Activated CD4-positive, alpha-beta T cell treated with anti-CD3 and anti-CD28 coated beads, Interleukin-2, amount 10 ng/mL, durations not matched to agents 7 days and 5 days (primary cell): Measurements from ENCODE around the gene TSSK3. TPM values are rescaled to one million over a fixed set of nuclear protein-coding genes. Genes with fewer than 3 reads are reported as not detected.
"Not testable (repeated sequence)": the region's sequence is repeated elsewhere in the genome, so short reads cannot be mapped to it uniquely, and the experiment has no call there.

Experiments
- CTCF ChIA-PET: fragments of 350-600 bp; sonication (Branson Sonifier 250); formaldehyde crosslinking; loops from one replicate; lab custom pipeline; 2021; ENCODE audit warnings: antibody characterized with exemption; lab: Charles Lee
- POLR2A ChIA-PET: fragments of 350-600 bp; sonication (Branson Sonifier 250); formaldehyde crosslinking; loops from one replicate; lab custom pipeline; 2021; ENCODE audit warnings: antibody characterized with exemption; lab: Charles Lee
- DNase-seq: peaks from one replicate; pipeline ENCODE4 v3.0.0-alpha.2; 2020
- H3K27ac Mint-ChIP-seq: one replicate; pipeline ENCODE4 v1.8.0; 2021; ENCODE audit warnings: mild to moderate bottlenecking, moderate library complexity, mixed read lengths
- H3K27me3 Mint-ChIP-seq: one replicate; pipeline ENCODE4 v1.8.0; 2021; ENCODE audit warnings: mixed read lengths
- H3K36me3 Mint-ChIP-seq: one replicate; pipeline ENCODE4 v1.8.0; 2021; ENCODE audit warnings: low read depth, mixed read lengths
- H3K4me1 Mint-ChIP-seq: one replicate; pipeline ENCODE4 v1.8.0; 2021; ENCODE audit warnings: mixed read lengths
- H3K4me3 Mint-ChIP-seq: one replicate; pipeline ENCODE4 v1.8.0; 2021; ENCODE audit warnings: mild to moderate bottlenecking, moderate library complexity, mixed read lengths
- H3K9me3 Mint-ChIP-seq: one replicate; pipeline ENCODE4 v1.8.0; 2021; ENCODE audit warnings: mixed read lengths
- total RNA-seq, 2 experiments: library from RNA; stranded (reverse); gene quantifications; one replicate each; pipeline ENCODE4 v1.2.3, GENCODE V29; 2021

Gene TSSK3
- total RNA-seq, 2 experiments from 2014 or later: 1.5 to 2.2 TPM

GRCh38 chr1:32394890-32395432, 32.6 kb downstream of the TSSK3 start:
- POLR2A ChIA-PET: no interaction called here
- CTCF ChIA-PET: interaction anchor here (0.6 to 1.8 kb wide), 5 partner anchors 13 to 146 kb away, joined by 3 to 5 read pairs (median 4); no protein-coding TSS in a partner anchor

GRCh38 chr1:32396524-32396923, 34.2 kb downstream of the TSSK3 start:
- POLR2A ChIA-PET, DNase-seq, H3K9me3 Mint-ChIP-seq, CTCF ChIA-PET, H3K4me3 Mint-ChIP-seq, H3K36me3 Mint-ChIP-seq, H3K27ac Mint-ChIP-seq, H3K27me3 Mint-ChIP-seq: not testable (repeated sequence)
- H3K4me1 Mint-ChIP-seq: peaks cover 34% of the 10 kb centered on the region

More at GRCh38 chr1:32394890-32395432, 32.6 kb downstream of the TSSK3 start:
- Mint-ChIP-seq H3K4me3 (peak overlapping the region; percentile 97), H3K36me3 (peaks cover 3% of the 10 kb centered on the region), H3K9me3 (no peaks in the 10 kb centered on the region), H3K4me1 (peaks cover 30% of the 10 kb centered on the region), H3K27ac (peak overlapping the region; percentile 97), H3K27me3 (peaks cover 5% of the 10 kb centered on the region)
- no peak for DNase-seq

- Mint-ChIP-seq H3K4me3 (no peak overlapping the region), H3K36me3 (peaks cover 3% of the 10 kb centered on the region), H3K27me3 (peaks cover 5% of the 10 kb centered on the region), H3K4me1 (peaks cover 22% of the 10 kb centered on the region), H3K9me3 (no peaks in the 10 kb centered on the region), H3K27ac (no peak overlapping the region)
- POLR2A ChIA-PET: no interaction called here
- DNase-seq: no peak
- CTCF ChIA-PET: no interaction called here
Observed at GRCh38 chr1:32398401-32398800, 36.1 kb downstream of the TSSK3 start.

GRCh38 chr1:32399843-32400242, 37.5 kb downstream of the TSSK3 start:
- Mint-ChIP-seq H3K4me1 (peaks cover 10% of the 10 kb centered on the region), H3K9me3 (no peaks in the 10 kb centered on the region), H3K27me3 (peaks cover 5% of the 10 kb centered on the region), H3K4me3 (no peak overlapping the region), H3K27ac (no peak overlapping the region), H3K36me3 (no peaks in the 10 kb centered on the region)
- CTCF ChIA-PET: interaction anchor here (0.6 to 2.8 kb wide), 6 partner anchors 11 to 364 kb away, joined by 3 to 8 read pairs (median 4); no protein-coding TSS in a partner anchor
- no peak for DNase-seq
- POLR2A ChIA-PET: interaction anchor here (0.6 to 1.0 kb wide), 2 partner anchors 64 to 159 kb away, joined by 3 read pairs; partner anchors contain the start of gene MARCKSL1

- H3K4me1 Mint-ChIP-seq: peaks cover 4% of the 10 kb centered on the region
- ChIA-PET POLR2A (no interaction called here), CTCF (interaction anchor here (0.6 to 2.8 kb wide), 16 partner anchors 10 to 341 kb away, joined by 3 to 8 read pairs (median 3); a partner anchor contains a TSS)
- peaks cover 5% of the 10 kb centered on the region for H3K27me3 Mint-ChIP-seq
- DNase-seq: peak; percentile 55
- H3K9me3 Mint-ChIP-seq: no peaks in the 10 kb centered on the region
- no peak overlapping the region for H3K4me3 Mint-ChIP-seq
- no peak overlapping the region for H3K27ac Mint-ChIP-seq
- H3K36me3 Mint-ChIP-seq: no peaks in the 10 kb centered on the region
Observed at GRCh38 chr1:32400876-32401631, 38.7 kb downstream of the TSSK3 start.

GRCh38 chr1:32404946-32405345, 42.6 kb downstream of the TSSK3 start:
- ChIA-PET CTCF (no interaction called here), POLR2A (no interaction called here)
- Mint-ChIP-seq H3K27ac (no peak overlapping the region), H3K4me3 (no peak overlapping the region), H3K36me3 (no peaks in the 10 kb centered on the region), H3K4me1 (peaks cover 6% of the 10 kb centered on the region), H3K27me3 (no peaks in the 10 kb centered on the region), H3K9me3 (no peaks in the 10 kb centered on the region)
- no peak for DNase-seq

- Mint-ChIP-seq H3K9me3 (no peaks in the 10 kb centered on the region), H3K36me3 (no peaks in the 10 kb centered on the region), H3K27ac (no peak overlapping the region), H3K4me1 (peaks cover 4% of the 10 kb centered on the region), H3K4me3 (no peak overlapping the region), H3K27me3 (no peaks in the 10 kb centered on the region)
- CTCF ChIA-PET: no interaction called here
- DNase-seq: no peak
- POLR2A ChIA-PET: no interaction called here
Observed at GRCh38 chr1:32405672-32406467, 43.5 kb downstream of the TSSK3 start.

- H3K9me3 Mint-ChIP-seq: no peaks in the 10 kb centered on the region
Observed at GRCh38 chr1:32406629-32407111, 44.3 kb downstream of the TSSK3 start.

GRCh38 chr1:32411261-32411660, 48.9 kb downstream of the TSSK3 start:
- H3K4me1 Mint-ChIP-seq: peaks cover 5% of the 10 kb centered on the region
- no peak overlapping the region for H3K27ac Mint-ChIP-seq
- no peaks in the 10 kb centered on the region for H3K36me3 Mint-ChIP-seq
- no peak for DNase-seq
- H3K27me3 Mint-ChIP-seq: peaks cover 4% of the 10 kb centered on the region
- ChIA-PET CTCF (interaction anchor here (0.7 to 2.1 kb wide), 3 partner anchors 9 to 11 kb away, joined by 3 to 7 read pairs (median 3); no protein-coding TSS in a partner anchor), POLR2A (no interaction called here)
- H3K4me3 Mint-ChIP-seq: no peak overlapping the region
- no peaks in the 10 kb centered on the region for H3K9me3 Mint-ChIP-seq

More at GRCh38 chr1:32406629-32407111, 44.3 kb downstream of the TSSK3 start:
- no peak overlapping the region for H3K4me3 Mint-ChIP-seq
- H3K4me1 Mint-ChIP-seq: peaks cover 2% of the 10 kb centered on the region
- CTCF ChIA-PET: interaction anchor here (0.6 to 1.4 kb wide), 2 partner anchors 13 to 157 kb away, joined by 3 to 4 read pairs; partner anchors contain the start of gene BSDC1
- DNase-seq: no peak
- H3K27me3 Mint-ChIP-seq: peaks cover 1% of the 10 kb centered on the region
- POLR2A ChIA-PET: no interaction called here
- H3K36me3 Mint-ChIP-seq: no peaks in the 10 kb centered on the region
- no peak overlapping the region for H3K27ac Mint-ChIP-seq

GRCh38 chr1:32413507-32414185, 51.3 kb downstream of the TSSK3 start:
- H3K27me3 Mint-ChIP-seq: peaks cover 7% of the 10 kb centered on the region
- H3K4me1 Mint-ChIP-seq: peaks cover 3% of the 10 kb centered on the region
- no peak overlapping the region for H3K27ac Mint-ChIP-seq
- H3K36me3 Mint-ChIP-seq: no peaks in the 10 kb centered on the region
- no peaks in the 10 kb centered on the region for H3K9me3 Mint-ChIP-seq
- no peak overlapping the region for H3K4me3 Mint-ChIP-seq
- CTCF ChIA-PET: interaction anchor here (0.8 to 1.2 kb wide), 3 partner anchors 12 to 198 kb away, joined by 3 read pairs; no protein-coding TSS in a partner anchor
- DNase-seq: peak; percentile 86
- POLR2A ChIA-PET: no interaction called here
